Stimulated activated CD4-positive, alpha-beta T cell treated with anti-CD3 and anti-CD28 coated beads, Interleukin-4, amount 100 ng/mL, for 1 hour (primary cell): ENCODE results near the gene GPATCH8.
"Not testable (repeated sequence)": the region's sequence is repeated elsewhere in the genome, so short reads cannot be mapped to it uniquely, and the experiment has no call there.

Experiments used
- DNase-seq: peaks from one replicate; pipeline ENCODE4 v3.0.0-alpha.2; 2020

Gene GPATCH8

GRCh38 chr17:44374306-44375195 lies 128.7 kb downstream of the GPATCH8 start:
- DNase-seq: no peak

DNA sequence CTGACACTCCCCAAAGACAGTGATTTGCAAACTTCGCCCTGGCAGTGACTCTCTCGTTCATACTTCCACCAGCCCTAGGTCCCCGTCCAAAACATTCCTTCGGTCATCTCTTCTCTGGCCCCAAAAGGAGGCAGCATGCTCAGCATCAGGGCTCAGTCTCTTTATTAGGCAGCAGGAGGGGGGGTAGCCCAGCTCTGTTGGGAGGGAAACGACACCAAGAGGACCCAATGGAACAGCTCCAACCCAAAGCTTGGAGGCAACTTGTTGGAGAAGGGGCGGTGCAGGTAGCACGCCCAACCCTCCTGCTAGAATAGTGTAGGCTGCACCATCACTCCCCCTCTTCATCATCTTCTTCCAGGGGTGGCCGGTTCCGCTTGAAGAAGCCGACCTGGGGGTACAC lies 131.2 kb downstream of the GPATCH8 start:
- no peak for DNase-seq

GRCh38 chr17:44369414-44370023 lies 133.7 kb downstream of the GPATCH8 start:
- not testable (repeated sequence) for DNase-seq

GRCh38 chr17:44368391-44369243 lies 134.6 kb downstream of the GPATCH8 start:
- DNase-seq: not testable (repeated sequence)

- no peak for DNase-seq
Observed at GRCh38 chr17:44367231-44367979, 135.8 kb downstream of the GPATCH8 start.

GRCh38 chr17:44365051-44365450 lies 138.2 kb downstream of the GPATCH8 start:
- not testable (repeated sequence) for DNase-seq

DNA sequence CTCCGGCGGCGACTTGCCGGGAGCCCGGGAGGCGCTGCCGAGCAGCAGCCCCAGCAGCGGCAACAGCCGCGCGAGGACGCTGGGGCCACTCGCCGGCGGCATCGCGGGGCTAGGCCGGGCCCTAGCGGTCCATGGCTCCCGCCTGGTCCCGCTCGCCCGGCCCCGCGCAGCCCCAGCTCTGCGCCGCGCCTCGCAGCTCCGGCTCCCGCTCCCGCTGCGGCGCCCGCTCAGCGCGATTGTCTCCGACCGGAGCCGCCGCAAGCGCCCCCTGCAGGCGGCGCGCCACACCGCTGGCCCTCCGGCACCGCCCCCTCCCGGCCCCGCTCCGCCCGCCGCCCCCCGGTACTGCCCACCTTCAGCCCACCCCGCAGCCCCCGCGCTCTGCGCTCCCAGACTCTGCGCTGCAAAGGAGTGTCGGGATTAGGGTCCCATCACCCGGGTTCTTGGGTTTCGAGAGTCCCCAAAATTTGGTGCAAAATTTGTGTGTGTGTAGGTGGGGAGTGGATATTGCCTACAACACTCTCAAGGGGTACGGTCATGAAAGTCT lies 139.5 kb downstream of the GPATCH8 start, which contains the start of gene FAM171A2:
Gene FAM171A2, minus strand, starts transcription at position 241 of the 547 bp plus-strand sequence. Its CDS starts 139 bp downstream, at position 102.
- peak; percentile 72 for DNase-seq

GRCh38 chr17:44362949-44363612 lies 140.1 kb downstream of the GPATCH8 start:
- DNase-seq: no peak

GRCh38 chr17:44362459-44362948 lies 140.7 kb downstream of the GPATCH8 start:
- no peak for DNase-seq

DNA sequence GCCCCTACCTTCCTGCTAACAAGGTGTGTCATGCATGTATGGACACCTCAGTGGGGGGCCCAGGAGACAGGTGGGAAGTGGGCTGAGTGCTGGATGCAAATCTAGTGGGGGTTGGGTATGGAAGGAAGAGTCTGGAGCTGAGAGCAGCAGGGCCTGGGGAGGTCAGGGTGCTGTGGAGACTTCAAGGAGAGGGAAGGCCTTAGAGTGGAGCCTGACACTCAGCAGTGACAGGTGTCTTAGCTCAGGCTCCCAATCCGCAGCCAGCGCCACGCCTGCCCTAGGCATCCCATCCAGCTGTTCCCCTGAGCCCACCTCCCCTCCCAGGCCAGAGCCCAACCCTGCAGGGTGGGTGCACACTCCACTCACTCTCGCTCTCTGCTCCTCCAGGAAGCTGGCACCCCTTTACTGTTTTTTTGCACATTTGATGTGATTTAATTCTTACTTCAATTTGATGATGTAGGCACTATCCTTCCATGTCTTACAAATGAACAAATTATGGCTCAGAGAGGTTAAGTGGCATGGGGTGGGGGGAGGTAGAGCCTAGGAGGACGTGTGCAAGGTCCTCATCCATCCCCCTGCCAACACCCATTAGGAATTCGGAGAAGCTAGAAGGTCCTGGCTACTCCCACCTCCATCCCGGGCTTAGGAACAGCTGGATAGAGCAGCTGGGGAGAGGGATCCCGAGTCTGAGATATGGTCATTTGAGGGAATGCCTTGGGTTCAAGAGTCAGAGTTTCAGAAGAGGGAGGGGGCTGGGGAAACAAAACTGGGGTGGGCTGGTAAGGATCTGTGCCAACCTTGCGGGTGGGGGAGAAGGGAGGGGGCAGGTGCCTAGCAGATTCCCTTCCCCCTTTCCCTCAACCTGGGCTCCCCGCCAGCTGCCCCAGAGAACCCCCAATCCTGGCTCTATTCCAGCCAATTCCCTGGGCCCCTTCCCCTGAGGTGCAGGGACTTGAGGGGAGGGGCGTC lies 141.6 kb downstream of the GPATCH8 start:
- DNase-seq: no peak

DNA sequence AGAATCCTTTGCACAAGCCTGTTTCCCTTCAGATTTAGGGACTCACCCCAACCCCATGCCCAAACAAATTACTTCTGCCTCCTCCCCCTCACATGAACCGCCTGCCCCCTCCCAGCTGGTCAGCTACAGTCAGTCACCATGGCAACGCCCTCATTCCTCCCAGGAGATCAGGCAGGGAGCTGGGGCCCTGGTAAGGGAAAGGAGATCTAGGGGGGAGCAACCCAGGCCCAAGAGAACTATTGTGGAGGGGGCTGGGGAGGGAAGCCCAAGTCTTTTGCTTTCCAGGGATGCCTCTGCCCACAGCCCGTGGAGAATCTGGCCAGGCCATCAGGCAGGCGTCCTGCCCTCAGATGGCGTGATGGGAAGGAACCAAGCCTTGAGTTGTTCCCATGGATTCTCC lies 142.4 kb downstream of the GPATCH8 start:
- DNase-seq: no peak

GRCh38 chr17:44360144-44360533 lies 143.1 kb downstream of the GPATCH8 start:
- DNase-seq: no peak

DNA sequence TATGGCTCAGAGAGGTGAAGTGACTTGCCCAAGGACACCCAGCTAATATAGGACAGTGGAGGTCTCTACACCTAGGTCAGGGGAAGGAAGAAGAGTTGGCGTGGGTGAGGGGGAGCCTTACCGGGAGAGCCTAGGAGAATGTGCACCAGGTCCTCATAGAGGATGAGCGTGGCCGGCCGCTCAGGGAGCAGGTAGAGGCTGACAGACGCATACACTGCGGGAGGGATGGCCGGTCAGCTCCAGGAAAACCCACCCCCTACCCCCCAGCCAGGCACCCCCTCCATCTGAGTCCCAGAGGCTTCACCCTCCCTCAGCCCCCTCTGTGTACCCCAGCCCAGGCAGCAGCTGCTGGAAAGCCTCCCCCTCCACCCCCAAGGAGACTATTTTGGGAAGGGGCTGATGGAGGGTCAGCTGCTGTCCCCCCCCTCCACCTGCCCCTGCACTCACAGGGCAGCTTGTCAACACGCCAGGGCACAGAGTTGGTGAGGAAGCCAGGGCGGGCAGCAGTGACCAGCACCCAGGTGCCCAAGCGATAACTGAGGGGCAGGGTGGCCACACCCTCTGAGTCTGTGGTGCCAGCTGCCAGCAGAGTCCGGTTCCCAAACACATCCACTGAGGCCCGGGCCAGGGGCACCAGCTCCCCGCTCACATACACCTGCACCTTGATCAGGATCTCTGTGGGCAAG lies 143.6 kb downstream of the GPATCH8 start:
- DNase-seq: no peak

DNA sequence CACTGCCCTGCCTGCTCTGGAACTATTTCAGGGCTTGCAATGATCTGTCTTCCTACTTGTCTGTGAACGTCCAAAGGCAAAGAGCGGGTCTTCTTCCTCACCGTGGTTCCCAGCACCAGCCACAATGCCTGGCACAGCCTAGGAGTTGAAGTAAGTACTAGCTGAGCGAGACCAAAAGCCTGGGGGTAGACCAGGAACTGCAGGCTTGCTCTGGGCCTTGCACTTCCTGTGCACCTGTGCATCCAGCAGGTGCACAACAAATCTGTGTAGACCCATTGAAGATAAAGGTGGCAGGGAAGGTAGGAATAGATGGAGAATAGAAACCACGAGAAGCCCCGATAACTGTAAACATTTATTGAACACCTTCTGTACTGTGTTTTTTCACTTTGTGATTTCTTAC lies 144.2 kb downstream of the GPATCH8 start:
- DNase-seq: no peak

DNA sequence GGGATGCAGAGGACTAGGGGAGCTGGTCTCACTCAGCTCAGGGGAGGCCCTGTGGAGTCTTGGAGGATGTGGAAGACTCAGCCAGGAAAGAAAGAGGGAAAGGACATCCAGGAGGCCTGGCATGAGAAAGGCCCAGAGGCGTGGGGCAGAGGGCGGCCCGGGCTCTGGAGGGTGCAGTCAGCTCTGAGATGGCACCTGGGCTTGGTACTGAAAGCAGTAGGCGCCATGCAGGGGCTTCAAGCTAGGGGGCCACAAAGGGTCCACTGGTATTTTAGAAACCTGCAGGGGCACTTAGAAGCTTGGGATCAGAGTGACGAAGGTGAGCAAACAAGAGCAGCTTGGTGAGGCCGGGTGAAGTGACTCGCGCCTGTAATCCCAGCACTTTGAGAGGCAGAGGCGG lies 145.1 kb downstream of the GPATCH8 start:
- no peak for DNase-seq

DNA sequence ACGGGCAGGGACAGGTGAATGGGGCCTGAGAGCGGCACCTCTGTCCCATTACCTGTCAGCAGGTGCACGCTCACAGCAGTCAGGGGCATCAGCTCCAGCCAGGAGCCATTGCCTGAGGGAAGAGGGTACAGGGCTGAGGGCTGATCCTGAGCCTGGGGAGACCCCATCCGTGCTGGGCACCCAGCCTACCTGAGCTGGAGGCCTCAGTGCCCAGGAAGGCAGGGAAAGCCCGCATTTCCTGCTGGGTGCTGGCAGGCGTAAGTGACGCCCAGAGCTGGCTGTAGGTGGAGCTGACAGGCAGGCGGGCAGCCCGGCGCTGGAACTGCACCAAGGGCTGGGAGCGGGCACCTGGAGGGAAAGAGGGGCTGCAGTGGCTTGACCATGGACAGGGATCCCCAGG lies 147.0 kb downstream of the GPATCH8 start:
- DNase-seq: no peak

DNA sequence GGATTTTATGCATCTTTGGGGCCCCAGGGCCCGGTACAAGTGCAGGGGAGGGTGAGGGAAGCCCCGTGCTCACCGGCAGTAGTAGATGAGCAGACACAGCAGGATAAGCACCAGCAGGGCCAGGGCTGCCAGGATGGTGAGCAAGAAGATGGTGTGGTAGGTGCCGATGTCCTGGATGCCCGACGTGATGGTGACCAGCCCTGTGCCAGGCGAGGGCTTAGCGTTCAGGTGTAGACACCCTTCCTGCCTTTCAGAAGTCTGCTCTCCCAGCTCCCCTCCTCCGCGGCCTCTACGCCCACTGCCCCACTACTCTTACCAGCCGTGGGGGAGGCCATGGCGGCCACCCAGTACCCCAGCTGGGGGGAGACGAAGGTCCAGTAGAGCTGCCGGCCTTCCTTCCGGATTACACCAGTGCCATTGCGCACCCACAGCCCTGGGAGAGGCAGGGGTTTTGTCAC lies 147.5 kb downstream of the GPATCH8 start:
- DNase-seq: no peak

DNA sequence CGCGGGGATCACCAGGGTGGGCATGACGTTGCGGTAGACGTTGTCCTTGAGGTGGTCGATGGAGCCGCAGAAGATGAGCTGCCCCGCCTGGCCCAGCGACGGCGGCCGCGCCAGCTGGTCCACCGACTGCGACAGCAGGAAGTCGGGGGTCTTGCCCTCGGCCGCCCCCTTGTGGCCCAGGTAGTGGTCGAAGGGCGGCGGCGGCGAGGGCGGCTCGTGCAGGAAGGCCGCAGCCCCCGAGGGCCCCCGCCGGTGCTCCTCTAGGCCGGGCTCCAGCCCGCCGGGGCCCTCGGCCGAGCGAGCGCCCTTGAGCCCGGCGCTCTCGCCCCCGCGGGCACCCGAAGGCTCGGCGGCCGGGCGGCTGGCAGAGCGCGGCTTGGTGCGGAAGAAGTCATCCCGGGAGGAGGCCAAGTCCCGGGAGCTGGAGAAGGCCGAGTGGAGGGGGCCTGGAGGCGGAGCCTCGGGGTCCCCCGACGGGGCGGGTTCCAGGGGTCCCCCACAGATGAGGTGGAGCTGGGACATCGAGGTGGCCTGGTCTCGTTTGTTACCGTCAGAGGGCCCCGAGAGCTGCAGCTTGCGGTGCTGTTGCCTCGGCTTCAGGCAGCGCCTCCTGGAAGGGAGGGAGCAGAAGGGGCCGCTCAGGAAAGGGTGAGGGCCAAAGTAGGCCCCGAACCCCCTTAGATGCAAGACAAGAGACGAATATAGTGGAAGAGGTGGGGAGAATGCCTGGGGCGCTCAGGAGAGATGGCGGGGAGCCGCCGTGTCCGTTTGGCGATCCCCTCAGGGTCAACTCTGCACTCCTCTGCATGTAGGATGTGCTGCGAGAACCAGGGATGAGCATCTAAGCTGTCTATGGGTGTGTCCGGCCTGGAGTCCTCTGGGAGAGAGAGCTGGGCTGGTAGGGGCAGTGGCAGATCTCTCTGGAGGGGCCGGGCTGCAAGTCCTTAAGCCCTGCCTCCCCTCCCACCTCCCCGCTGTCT lies 148.3 kb downstream of the GPATCH8 start:
- peak; percentile 72 for DNase-seq
